Activated gamma-delta T cell treated with anti-CD3 and anti-CD28 coated beads, Interleukin-2, amount 50 U/mL, for 16 hours (primary cell): ENCODE data around the gene KCNAB1.

Source experiments
- DNase-seq: peaks from one replicate; pipeline ENCODE4 v3.0.0-alpha.2; 2020; ENCODE audit warnings: low read depth

The KCNAB1 gene

GRCh38 chr3:156413293-156413892 lies 293.0 kb downstream of the KCNAB1 start:
- DNase-seq, result no peak

- DNase-seq, result no peak
Observed at GRCh38 chr3:156416846-156417558, 296.6 kb downstream of the KCNAB1 start.

- DNase-seq, result no peak
Observed at GRCh38 chr3:156417559-156418132, 297.3 kb downstream of the KCNAB1 start.

GRCh38 chr3:156418428-156418827 lies 298.1 kb downstream of the KCNAB1 start:
- no peak for DNase-seq

- no peak for DNase-seq
Observed at GRCh38 chr3:156421534-156421933, 301.2 kb downstream of the KCNAB1 start.

GRCh38 chr3:156424758-156425157 lies 304.4 kb downstream of the KCNAB1 start:
- no peak for DNase-seq

GRCh38 chr3:156425651-156426050 lies 305.3 kb downstream of the KCNAB1 start:
- DNase-seq, result no peak

GRCh38 chr3:156429125-156429524 lies 308.7 kb downstream of the KCNAB1 start:
- DNase-seq, result no peak

- no peak for DNase-seq
Observed at GRCh38 chr3:156431334-156432124, 311.2 kb downstream of the KCNAB1 start.

- no peak for DNase-seq
Observed at GRCh38 chr3:156432563-156432962, 312.2 kb downstream of the KCNAB1 start.

- DNase-seq, result no peak
Observed at GRCh38 chr3:156433138-156433537, 312.8 kb downstream of the KCNAB1 start.

GRCh38 chr3:156433910-156434309 lies 313.5 kb downstream of the KCNAB1 start:
- DNase-seq, result no peak

GRCh38 chr3:156434921-156435320 lies 314.5 kb downstream of the KCNAB1 start:
- no peak for DNase-seq

- no peak for DNase-seq
Observed at GRCh38 chr3:156443079-156443478, 322.7 kb downstream of the KCNAB1 start.

GRCh38 chr3:156445117-156446090 lies 325.0 kb downstream of the KCNAB1 start:
- no peak for DNase-seq

GRCh38 chr3:156448300-156448699 lies 327.9 kb downstream of the KCNAB1 start:
- DNase-seq, result no peak

- DNase-seq, result no peak
Observed at GRCh38 chr3:156449710-156450574, 329.6 kb downstream of the KCNAB1 start.

GRCh38 chr3:156455839-156456238 lies 335.5 kb downstream of the KCNAB1 start:
- DNase-seq, result no peak

- DNase-seq, result no peak
Observed at GRCh38 chr3:156456771-156457224, 336.4 kb downstream of the KCNAB1 start.

GRCh38 chr3:156459434-156459833 lies 339.1 kb downstream of the KCNAB1 start:
- DNase-seq, result no peak
